GM06990 (cell line): ENCODE measurements around the gene HINT2.

Source experiments
- DNase-seq: peaks from one replicate; pipeline ENCODE4 v3.0.0-alpha.2; 2011; ENCODE audit not compliant: insufficient read length; ENCODE audit errors: extremely low read depth
- H3K27me3 ChIP-seq: replicated peaks from 2 replicates; pipeline ENCODE4 v1.6.0; 2011; ENCODE audit warnings: low read length; ENCODE audit not compliant: control insufficient read depth, insufficient read depth
- H3K36me3 ChIP-seq: 2 replicates; pipeline ENCODE4 v1.5.1; 2011; ENCODE audit warnings: low read length; ENCODE audit not compliant: control insufficient read depth, insufficient read depth
- H3K4me3 ChIP-seq: replicated peaks from 2 replicates; pipeline ENCODE4 v1.5.1; 2011; ENCODE audit warnings: low read depth, mild to moderate bottlenecking, control low read depth, low read length
- TF ChIP-seq, protein P1 (sequence below): IDR thresholded peaks from 2 replicates; pipeline ENCODE4 v1.5.1; 2011; ENCODE audit warnings: low read length, control low read depth, mild to moderate bottlenecking, inconsistent platforms; ENCODE audit not compliant: insufficient read depth, poor library complexity, severe bottlenecking

HINT2 gene

GRCh38 chr9:35771075-35771433 is 43.8 kb downstream of the HINT2 start:
- no peaks in the 10 kb centered on the region for H3K36me3 ChIP-seq
- no peak for DNase-seq
- TF ChIP-seq, protein P1, sequence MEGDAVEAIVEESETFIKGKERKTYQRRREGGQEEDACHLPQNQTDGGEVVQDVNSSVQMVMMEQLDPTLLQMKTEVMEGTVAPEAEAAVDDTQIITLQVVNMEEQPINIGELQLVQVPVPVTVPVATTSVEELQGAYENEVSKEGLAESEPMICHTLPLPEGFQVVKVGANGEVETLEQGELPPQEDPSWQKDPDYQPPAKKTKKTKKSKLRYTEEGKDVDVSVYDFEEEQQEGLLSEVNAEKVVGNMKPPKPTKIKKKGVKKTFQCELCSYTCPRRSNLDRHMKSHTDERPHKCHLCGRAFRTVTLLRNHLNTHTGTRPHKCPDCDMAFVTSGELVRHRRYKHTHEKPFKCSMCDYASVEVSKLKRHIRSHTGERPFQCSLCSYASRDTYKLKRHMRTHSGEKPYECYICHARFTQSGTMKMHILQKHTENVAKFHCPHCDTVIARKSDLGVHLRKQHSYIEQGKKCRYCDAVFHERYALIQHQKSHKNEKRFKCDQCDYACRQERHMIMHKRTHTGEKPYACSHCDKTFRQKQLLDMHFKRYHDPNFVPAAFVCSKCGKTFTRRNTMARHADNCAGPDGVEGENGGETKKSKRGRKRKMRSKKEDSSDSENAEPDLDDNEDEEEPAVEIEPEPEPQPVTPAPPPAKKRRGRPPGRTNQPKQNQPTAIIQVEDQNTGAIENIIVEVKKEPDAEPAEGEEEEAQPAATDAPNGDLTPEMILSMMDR = no peak
- H3K27me3 ChIP-seq = no peaks in the 10 kb centered on the region
- H3K4me3 ChIP-seq = no peak overlapping the region

GRCh38 chr9:35769763-35770162 is 45.1 kb downstream of the HINT2 start:
- no peak for DNase-seq
- H3K27me3 ChIP-seq = no peaks in the 10 kb centered on the region
- no peak overlapping the region for H3K4me3 ChIP-seq
- no peaks in the 10 kb centered on the region for H3K36me3 ChIP-seq
- TF ChIP-seq, protein P1 = no peak

- TF ChIP-seq, protein P1 = no peak
- no peaks in the 10 kb centered on the region for H3K27me3 ChIP-seq
- H3K4me3 ChIP-seq = no peak overlapping the region
- no peak for DNase-seq
- no peaks in the 10 kb centered on the region for H3K36me3 ChIP-seq
Observed at GRCh38 chr9:35767458-35767857, 47.4 kb downstream of the HINT2 start.

- Histone ChIP-seq H3K27me3 (no peaks in the 10 kb centered on the region), H3K4me3 (no peak overlapping the region), H3K36me3 (no peaks in the 10 kb centered on the region)
- TF ChIP-seq, protein P1 = no peak
- DNase-seq = no peak
Observed at GRCh38 chr9:35766997-35767396, 47.8 kb downstream of the HINT2 start.

GRCh38 chr9:35763803-35764202 is 51.0 kb downstream of the HINT2 start:
- H3K4me3 ChIP-seq = no peak overlapping the region
- H3K36me3 ChIP-seq = no peaks in the 10 kb centered on the region
- TF ChIP-seq, protein P1 = no peak
- DNase-seq = no peak
- H3K27me3 ChIP-seq = no peaks in the 10 kb centered on the region

DNA sequence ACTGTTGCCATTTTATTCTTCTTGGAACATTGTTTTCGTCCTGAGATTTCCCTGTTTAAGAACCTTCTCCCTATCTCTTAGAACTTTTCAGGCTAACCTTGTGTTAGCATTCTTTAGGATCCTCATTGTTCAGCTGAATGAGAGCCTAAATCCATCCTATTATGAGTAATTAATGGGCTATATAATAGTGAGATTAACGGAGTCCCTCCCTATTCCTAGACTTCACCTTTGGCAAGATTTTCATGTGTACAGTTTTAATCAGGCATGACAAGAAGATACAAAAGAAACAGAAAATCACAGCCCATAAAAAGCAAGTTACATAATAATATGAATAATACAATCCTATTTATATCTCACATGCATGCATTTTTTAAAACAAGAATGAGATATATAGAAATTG is 51.7 kb downstream of the HINT2 start:
- TF ChIP-seq, protein P1 = no peak
- H3K4me3 ChIP-seq = no peak overlapping the region
- H3K27me3 ChIP-seq = no peaks in the 10 kb centered on the region
- H3K36me3 ChIP-seq = no peaks in the 10 kb centered on the region
- DNase-seq = no peak
